Psoas muscle (tissue), 8 donors: ENCODE results near the gene CYSLTR2. TPM values are rescaled to one million over a fixed set of nuclear protein-coding genes. Genes with fewer than 3 reads are reported as not detected.

ENCODE experiments used
- ATAC-seq, 4 donors: fragments of 200-7000 bp; cut with Tn5 transposase; one replicate each; pipeline ENCODE4 v1.9.1; 2020; ENCODE audit warnings: moderate library complexity in 3 of 4, mild to moderate bottlenecking in 2 of 4
- DNase-seq, 2 donors: peaks; one replicate each; pipeline ENCODE4 v3.0.0-alpha.2; 2020
- H3K27ac ChIP-seq: fragments of 200-600 bp; one replicate; pipeline ENCODE4 v1.8.0; 2022
- H3K27me3 ChIP-seq, 3 donors: fragments of 200-600 bp in 1 of 3; one replicate each; pipeline versions ENCODE4 v1.6.1 to v1.8.0; 2013 to 2022; ENCODE audit warnings: low read length in 2 of 3, mild to moderate bottlenecking in 2 of 3, moderate library complexity in 1 of 3; ENCODE audit not compliant: insufficient read depth in 3 of 3
- H3K36me3 ChIP-seq, 2 donors: fragments of 200-600 bp in 1 of 2; one replicate each; pipeline versions ENCODE4 v1.6.1 to v1.8.0; 2013 to 2022; ENCODE audit warnings: low read depth in 1 of 2, mild to moderate bottlenecking in 1 of 2, moderate library complexity in 1 of 2; ENCODE audit not compliant: insufficient read depth in 1 of 2
- H3K4me1 ChIP-seq: fragments of 200-600 bp; one replicate; pipeline ENCODE4 v1.8.0; 2022
- H3K4me3 ChIP-seq: fragments of 200-600 bp; one replicate; pipeline ENCODE4 v1.8.0; 2022; ENCODE audit warnings: mild to moderate bottlenecking
- H3K9me3 ChIP-seq: fragments of 200-600 bp; one replicate; pipeline ENCODE4 v1.8.0; 2022
- WGBS, 3 donors: extraction: QIAGEN DNeasy Blood & Tissue Kit; methylation state at CpG; one replicate each; pipeline versions ENCODE4 v1.1.6 to v1.1.7; 2013; 5-methylcytosine and 5-hydroxymethylcytosine counted together
- intact Hi-C, 2 donors: fragments of 100-400 bp; cut with DNase I; formaldehyde crosslinking; loops; one replicate each; pipeline versions ENCODE4 v1.11.0 to v1.14.2; 2022
- polyA plus RNA-seq, 3 donors: library from polyadenylated mRNA; stranded (reverse); fragments of 200-250 nt; gene quantifications; one replicate each; pipeline ENCODE4 v1.2.3, GENCODE V29; 2013
- total RNA-seq, 4 donors: library from RNA; stranded (reverse); fragmentation: NEBNext Ultra II Directional in 2 of 4; extraction: Animal tissue kit (Norgen Biotek cat#: 25700) in 2 of 4; gene quantifications; one replicate each; pipeline versions ENCODE4 v1.2.1 to v1.2.4, GENCODE V29; 2021 to 2023
- TF ChIP-seq, protein P1 (sequence below): fragments of 200-600 bp; IDR thresholded peaks from one replicate; pipeline ENCODE4 v1.8.0; 2022; ENCODE audit warnings: antibody characterized with exemption
- donor health status: healthy with polysubstance abuse.
- donor health status: DM: no; HTN: no; CAD: no; lungs with moderate emphysema.
- donor health status: Bipolar disorder and iron deficiency.
- donor health status: healthy.
- donor health status: DM: yes; HTN: yes; CAD: no.
- donor health status: DM: no; HTN: no; CAD: no.
- donor health status: DM: no; HTN: no; CAD: no.
- donor health status: DM: yes; HTN: yes; CAD: no.

The CYSLTR2 gene
- total and polyA plus RNA-seq, 7 donors: 0.01 to 0.49 (median 0.04) TPM; not detected in 1

DNA sequence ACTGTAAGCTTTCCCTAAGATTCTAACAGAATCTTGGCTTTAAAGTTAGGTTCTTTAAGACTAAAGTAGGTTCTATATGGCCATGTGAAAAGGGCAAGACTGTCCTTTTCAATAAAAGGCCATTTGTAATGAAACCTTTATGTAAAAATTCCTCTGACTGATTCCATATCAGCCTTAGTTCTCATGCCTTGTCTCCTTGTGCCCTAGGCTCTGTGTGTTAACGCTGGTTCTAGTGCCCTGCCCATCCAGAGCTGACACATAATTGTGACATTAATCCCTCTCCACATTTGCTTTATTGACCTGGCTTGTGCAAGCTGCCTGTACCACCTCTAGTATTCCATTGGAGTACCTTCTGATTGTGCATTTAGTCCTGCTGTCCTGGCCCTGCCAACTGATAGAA lies 28.2 kb downstream of the CYSLTR2 start:
- Histone ChIP-seq H3K4me1 (no peaks in the 10 kb centered on the region), H3K36me3 (no peaks in the 10 kb centered on the region), H3K4me3 (no peak overlapping the region), H3K27me3 (no peaks in the 10 kb centered on the region), H3K27ac (no peak overlapping the region), H3K9me3 (no peaks in the 10 kb centered on the region)
- intact Hi-C loops: no loop called here
- DNase-seq (no peak), ATAC-seq (no peak)
- TF ChIP-seq, protein P1, sequence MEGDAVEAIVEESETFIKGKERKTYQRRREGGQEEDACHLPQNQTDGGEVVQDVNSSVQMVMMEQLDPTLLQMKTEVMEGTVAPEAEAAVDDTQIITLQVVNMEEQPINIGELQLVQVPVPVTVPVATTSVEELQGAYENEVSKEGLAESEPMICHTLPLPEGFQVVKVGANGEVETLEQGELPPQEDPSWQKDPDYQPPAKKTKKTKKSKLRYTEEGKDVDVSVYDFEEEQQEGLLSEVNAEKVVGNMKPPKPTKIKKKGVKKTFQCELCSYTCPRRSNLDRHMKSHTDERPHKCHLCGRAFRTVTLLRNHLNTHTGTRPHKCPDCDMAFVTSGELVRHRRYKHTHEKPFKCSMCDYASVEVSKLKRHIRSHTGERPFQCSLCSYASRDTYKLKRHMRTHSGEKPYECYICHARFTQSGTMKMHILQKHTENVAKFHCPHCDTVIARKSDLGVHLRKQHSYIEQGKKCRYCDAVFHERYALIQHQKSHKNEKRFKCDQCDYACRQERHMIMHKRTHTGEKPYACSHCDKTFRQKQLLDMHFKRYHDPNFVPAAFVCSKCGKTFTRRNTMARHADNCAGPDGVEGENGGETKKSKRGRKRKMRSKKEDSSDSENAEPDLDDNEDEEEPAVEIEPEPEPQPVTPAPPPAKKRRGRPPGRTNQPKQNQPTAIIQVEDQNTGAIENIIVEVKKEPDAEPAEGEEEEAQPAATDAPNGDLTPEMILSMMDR: no peak
- WGBS, 3 donors: 78 to 91% (median 89%) methylated on average over 1 of the region's 1 CpG

DNA sequence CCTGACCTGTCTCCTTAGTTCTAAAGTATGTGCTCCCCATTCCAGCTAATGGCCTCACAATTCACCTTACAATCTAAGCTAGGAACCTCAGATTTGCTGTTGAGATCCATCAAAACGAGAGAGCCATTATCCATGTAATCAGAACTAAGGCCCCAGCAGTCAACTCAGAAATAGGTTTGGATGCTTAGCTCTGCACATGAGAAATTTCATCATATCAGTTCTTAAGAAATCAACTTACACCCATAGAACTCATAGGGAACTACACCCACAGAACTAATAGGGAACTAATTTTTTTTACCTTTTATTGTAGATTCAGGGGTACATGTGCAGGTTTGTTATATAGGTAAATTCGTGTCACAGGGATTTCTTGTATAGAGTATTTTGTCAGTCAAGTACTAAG lies 28.7 kb downstream of the CYSLTR2 start:
- H3K9me3 ChIP-seq: no peaks in the 10 kb centered on the region
- H3K36me3 ChIP-seq: no peaks in the 10 kb centered on the region
- H3K4me1 ChIP-seq: no peaks in the 10 kb centered on the region
- TF ChIP-seq, protein P1: no peak
- H3K4me3 ChIP-seq: no peak overlapping the region
- intact Hi-C loops: no loop called here
- no peaks in the 10 kb centered on the region for H3K27me3 ChIP-seq
- WGBS, 3 donors: 75 to 79% (median 77%) methylated on average over 2 of the region's 2 CpGs
- ATAC-seq: no peak
- no peak for DNase-seq
- H3K27ac ChIP-seq: no peak overlapping the region

DNA sequence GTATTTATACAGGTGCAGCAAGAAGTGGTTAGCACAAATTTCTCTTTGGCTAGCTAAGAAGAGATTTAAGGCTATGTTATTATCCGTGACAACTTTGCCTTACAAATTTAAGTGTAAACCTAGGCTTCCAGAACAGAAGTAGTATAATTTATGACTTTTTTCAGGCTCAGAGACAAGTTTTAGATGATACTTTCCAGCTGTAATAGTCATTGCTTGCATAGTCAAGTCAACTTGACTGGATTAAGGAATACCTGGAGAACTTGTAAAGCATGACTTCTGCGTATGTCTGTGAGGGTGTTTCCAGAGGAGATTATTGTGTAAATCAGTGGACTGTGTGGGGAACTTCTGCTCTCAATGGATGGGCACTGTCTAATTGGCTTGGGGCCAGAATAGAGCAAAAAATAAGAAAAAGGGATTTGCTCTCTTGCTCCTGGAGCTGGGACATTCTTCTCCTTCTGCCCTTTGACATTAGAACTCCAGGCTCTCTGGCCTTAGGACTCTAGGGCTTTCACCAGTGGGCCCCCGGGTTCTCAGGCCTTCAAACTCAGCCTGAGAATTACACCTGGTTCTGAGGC lies 33.0 kb downstream of the CYSLTR2 start:
- peaks cover 4% of the 10 kb centered on the region for H3K9me3 ChIP-seq
- no peak for ATAC-seq
- no peak overlapping the region for H3K27ac ChIP-seq
- no peak for DNase-seq
- H3K4me1 ChIP-seq: no peaks in the 10 kb centered on the region
- H3K4me3 ChIP-seq: no peak overlapping the region
- WGBS, 3 donors: 68 to 71% (median 68%) methylated on average over 3 of the region's 3 CpGs
- intact Hi-C loops: no loop called here
- H3K36me3 ChIP-seq: no peaks in the 10 kb centered on the region
- no peaks in the 10 kb centered on the region for H3K27me3 ChIP-seq
- TF ChIP-seq, protein P1: no peak

DNA sequence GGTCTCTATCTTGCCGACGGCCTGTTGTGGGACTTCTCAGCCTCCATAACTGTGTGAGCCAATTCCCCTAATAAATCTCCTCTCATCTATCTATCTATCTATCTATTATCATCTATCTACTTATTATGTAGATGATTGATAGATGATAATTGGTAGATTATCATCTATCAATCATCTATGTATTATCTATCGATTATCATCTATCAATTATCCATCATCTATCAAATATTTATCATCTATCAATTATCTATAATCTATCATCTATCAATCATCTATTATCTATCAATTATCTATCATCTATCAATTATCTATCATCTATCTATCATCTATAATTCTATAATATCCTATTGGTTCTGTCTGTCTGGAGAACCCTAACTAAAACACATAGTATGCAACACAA lies 33.5 kb downstream of the CYSLTR2 start:
- Histone ChIP-seq H3K27ac (no peak overlapping the region), H3K4me3 (no peak overlapping the region)
- 82 to 95% (median 92%) methylated on average over 3 of the region's 3 CpGs for WGBS, 3 donors

More for the DNA sequence above, 33.5 kb downstream of the CYSLTR2 start:
- ATAC-seq: no peak
- H3K4me1 ChIP-seq: no peaks in the 10 kb centered on the region
- H3K9me3 ChIP-seq: peaks cover 4% of the 10 kb centered on the region
- no peaks in the 10 kb centered on the region for H3K36me3 ChIP-seq
- intact Hi-C loops: no loop called here
- TF ChIP-seq, protein P1: no peak
- H3K27me3 ChIP-seq: no peaks in the 10 kb centered on the region
- no peak for DNase-seq
